GM12878 (cell line): ENCODE data around the gene HK1. TPM values are rescaled to one million over a fixed set of nuclear protein-coding genes. Genes with fewer than 3 reads are reported as not detected.

ENCODE experiments used
- ATAC-seq: fragments of 200-7000 bp; cut with Tn5 transposase; 3 replicates; pipeline ENCODE4 v1.9.1; 2020; ENCODE audit warnings: mild to moderate bottlenecking, moderate library complexity
- BruUV-seq: library from RNA; stranded (reverse); fragments of 400-500 nt; replicated peaks from 2 replicates; lab custom pipeline; 2021; lab: Mats Ljungman, UMichigan
- CTCF ChIA-PET: fragments of 300-600 bp; sonication (Branson Sonifier 250); formaldehyde crosslinking; extraction: SDS; loops from one replicate; lab custom pipeline; 2021; ENCODE audit warnings: inconsistent platforms; lab: Yijun Ruan, JAX
- POLR2A ChIA-PET: fragments of 350-600 bp; formaldehyde crosslinking; extraction: SDS; loops from one replicate; lab custom pipeline; 2021; ENCODE audit warnings: inconsistent platforms; lab: Charles Lee
- RAD21 ChIA-PET: fragments of 300-600 bp; sonication (Branson Sonifier 250); formaldehyde crosslinking; loops from one replicate; lab custom pipeline; 2023; ENCODE audit warnings: antibody characterized with exemption; ENCODE audit not compliant: unreplicated experiment; lab: Charles Lee
- SMC1A ChIA-PET: fragments of 300-600 bp; sonication (Branson Sonifier 250); formaldehyde crosslinking; loops from one replicate; lab custom pipeline; 2023; ENCODE audit not compliant: unreplicated experiment, uncharacterized antibody; lab: Charles Lee
- DNase-seq: peaks from one replicate; pipeline ENCODE4 v3.0.0-alpha.2; 2011; ENCODE audit warnings: low read depth, low spot score
- FAIRE-seq: peaks from 3 replicates; lab custom pipeline; 2011; peaks lifted over from hg19 to GRCh38; lab: Jason Lieb, UNC
- H2AFZ ChIP-seq: 2 replicates; pipeline ENCODE4 v1.6.0; 2011; ENCODE audit warnings: low read depth, low read length, control low read depth; ENCODE audit not compliant: control insufficient read depth
- H3K27ac ChIP-seq: 2 replicates; pipeline ENCODE4 v1.5.1; 2011; ENCODE audit warnings: control low read depth; ENCODE audit not compliant: control insufficient read depth, insufficient read depth
- H3K27me3 ChIP-seq, 2 experiments: replicated peaks in 1 of 2; 2 replicates each; pipeline versions ENCODE4 v1.6.0 to v1.6.1; 2011; ENCODE audit warnings: low read length in 1 of 2; ENCODE audit not compliant: control insufficient read depth in 2 of 2, insufficient read depth in 2 of 2
- H3K36me3 ChIP-seq, 2 experiments: 2 replicates each; pipeline ENCODE4 v1.5.1; 2011; ENCODE audit warnings: low read length in 1 of 2; ENCODE audit not compliant: control insufficient read depth in 2 of 2, insufficient read depth in 2 of 2
- H3K4me1 ChIP-seq: 2 replicates; pipeline ENCODE4 v1.6.1; 2011; ENCODE audit warnings: mild to moderate bottlenecking, low read length, moderate library complexity, mixed read lengths; ENCODE audit not compliant: control insufficient read depth, insufficient read depth
- H3K4me2 ChIP-seq: 2 replicates; pipeline ENCODE4 v1.6.0; 2011; ENCODE audit warnings: control low read depth; ENCODE audit not compliant: control insufficient read depth, insufficient read depth
- H3K4me3 ChIP-seq: fragments of 200-600 bp; sonication (generic); 2 replicates; pipeline ENCODE4 v1.5.1; 2016
- H3K79me2 ChIP-seq: 2 replicates; pipeline ENCODE4 v1.6.0; 2011; ENCODE audit warnings: low read length; ENCODE audit not compliant: control insufficient read depth, insufficient read depth
- H3K9ac ChIP-seq: 2 replicates; pipeline ENCODE4 v1.8.0; 2011; ENCODE audit warnings: low read length, control low read depth, mixed read lengths; ENCODE audit not compliant: control insufficient read depth, insufficient read depth
- H3K9me3 ChIP-seq: replicated peaks from 3 replicates; pipeline ENCODE4 v1.5.1; 2011; ENCODE audit warnings: mild to moderate bottlenecking, low read length; ENCODE audit not compliant: control insufficient read depth, insufficient read depth
- H4K20me1 ChIP-seq: 2 replicates; pipeline ENCODE4 v1.6.0; 2011; ENCODE audit not compliant: control insufficient read depth, insufficient read depth
- ATF3 ChIP-seq: IDR thresholded peaks from 2 replicates; pipeline ENCODE4 v1.6.1; 2011; ENCODE audit warnings: low read depth, mild to moderate bottlenecking, low read length, moderate library complexity, borderline replicate concordance; ENCODE audit errors: extremely low read depth
- BCL11A ChIP-seq: IDR thresholded peaks from 2 replicates; pipeline ENCODE4 v1.6.1; 2011; ENCODE audit warnings: low read depth, low read length
- E4F1 ChIP-seq: fragments of 450-650 bp; IDR thresholded peaks from 2 replicates; pipeline ENCODE4 v1.6.1; 2018; ENCODE audit warnings: borderline replicate concordance, mild to moderate bottlenecking; ENCODE audit not compliant: partially characterized antibody
- HDGF ChIP-seq: fragments of 450-650 bp; IDR thresholded peaks from 2 replicates; pipeline ENCODE4 v1.6.1; 2016; ENCODE audit warnings: antibody characterized with exemption
- MYC ChIP-seq: IDR thresholded peaks from 2 replicates; pipeline ENCODE4 v1.6.1; 2011; ENCODE audit warnings: mild to moderate bottlenecking, low read length, moderate library complexity, inconsistent platforms; ENCODE audit not compliant: insufficient read depth, insufficient replicate concordance, insufficient read length, severe bottlenecking
- NR2F1 ChIP-seq: fragments of 450-650 bp; conservative IDR thresholded peaks from 2 replicates; pipeline ENCODE4 v1.6.1; 2017; ENCODE audit warnings: mild to moderate bottlenecking
- PML ChIP-seq: IDR thresholded peaks from 2 replicates; pipeline ENCODE4 v1.6.1; 2012; ENCODE audit warnings: low read length, inconsistent platforms
- SKIL ChIP-seq: fragments of 450-650 bp; IDR thresholded peaks from 2 replicates; pipeline ENCODE4 v1.6.1; 2017; ENCODE audit warnings: mild to moderate bottlenecking, low read depth, inconsistent platforms; ENCODE audit not compliant: poor library complexity, severe bottlenecking
- ZBTB11 ChIP-seq: fragments of 450-650 bp; formaldehyde crosslinking; IDR thresholded peaks from 2 replicates; pipeline ENCODE4 v1.5.0; 2022; ENCODE audit warnings: mild to moderate bottlenecking, missing genetic modification characterization
- ZBTB33 ChIP-seq: fragments of 450-650 bp; IDR thresholded peaks from 2 replicates; pipeline ENCODE4 v1.6.1; 2017; ENCODE audit warnings: mild to moderate bottlenecking
- WGBS: methylation state at CpG from one replicate; pipeline ENCODE4 v1.1.6; 2016; ENCODE audit warnings: low lambda C conversion rate; ENCODE audit not compliant: insufficient replicate concordance, insufficient coverage; ENCODE audit errors: missing lambda C conversion rate; 5-methylcytosine and 5-hydroxymethylcytosine counted together
- in situ Hi-C: fragments of 300-500 bp; cut with MboI; formaldehyde crosslinking; loops from 9 replicates; pipeline ENCODE4 v1.14.3; 2018; ENCODE audit warnings: mixed read lengths
- intact Hi-C: fragments of 100-400 bp; cut with micrococcal nuclease; formaldehyde crosslinking; loops from one replicate; pipeline ENCODE4 v1.14.2; 2022; ENCODE audit not compliant: unreplicated experiment
- polyA plus RNA-seq, 11 experiments: library from polyadenylated mRNA; depleted of rRNA in 4 of 11; unstranded in 6 of 11; stranded (reverse) in 5 of 11; fragments of >200 nt; fragmentation: Nextera tagmentation in 4 of 11; fragmentation: Illumina TruSeq in 1 of 11; extraction: Ambion mirVana in 4 of 11; extraction: Trizol in 1 of 11; gene quantifications; 1 replicate in 1 of 11; 2 replicates in 10 of 11; pipeline versions ENCODE4 v1.2.1 to v1.2.3, GENCODE V29; 2011 to 2016; ENCODE audit warnings: inconsistent platforms in 2 of 11, missing spikeins in 2 of 11, low read depth in 1 of 11
- total RNA-seq, 4 experiments: library from RNA; depleted of rRNA in 3 of 4; stranded (reverse); fragments of >200 nt in 3 of 4; fragmentation: Illumina TruSeq in 1 of 4; extraction: Trizol in 1 of 4; gene quantifications; 2 replicates each; pipeline versions ENCODE4 v1.2.1 to v1.2.3, GENCODE V29; 2013 to 2021

Gene HK1
- total and polyA plus RNA-seq, 10 of the 15 experiments (the other 5 are each of a cell fraction or from before 2014, with no cell fraction given) = 3.4 to 77.3 (median 46.6) TPM

GRCh38 chr10:69364232-69364940, 86.1 kb downstream of the HK1 start (continued):
- TF ChIP-seq E4F1 = no peak

- intact Hi-C loops = no loop called here
- CTCF ChIA-PET = no interaction called here
- TF ChIP-seq ZBTB33 (no peak), HDGF (no peak), BCL11A (no peak), ZBTB11 (no peak), NR2F1 (no peak), ATF3 (no peak), PML (no peak), MYC (no peak), SKIL (no peak)
Measured at GRCh38 chr10:69366738-69367137, 88.4 kb downstream of the HK1 start.

More at GRCh38 chr10:69366738-69367137, 88.4 kb downstream of the HK1 start:
- ChIA-PET RAD21 (no interaction called here), SMC1A (interaction anchor here (1.3 kb wide), 1 partner anchor 26 kb away, joined by 3 read pairs; no protein-coding TSS in a partner anchor), POLR2A (no interaction called here)
- Histone ChIP-seq H3K79me2 (no peaks in the 10 kb centered on the region), H3K27me3 (no peaks in the 10 kb centered on the region), H3K9me3 (no peaks in the 10 kb centered on the region), H3K4me1 (no peaks in the 10 kb centered on the region), H3K36me3 (peaks cover 16 to 38% of the 10 kb centered on the region in 2 experiments; a peak in 3 of 4 replicates), H3K4me3 (no peak overlapping the region), H2AFZ (no peak overlapping the region), H3K4me2 (no peak overlapping the region), H3K27ac (no peak overlapping the region), H3K9ac (no peak overlapping the region), H4K20me1 (no peaks in the 10 kb centered on the region)
- ATAC-seq (no peak), DNase-seq (no peak), FAIRE-seq (no peak)
- no TSS peak for BruUV-seq
- in situ Hi-C loops = no loop called here
- 100% methylated on average over 5 of the region's 5 CpGs for WGBS
